Transverse colon (tissue), 4 donors: ENCODE measurements around the gene RNF224. TPM values are rescaled to one million over a fixed set of nuclear protein-coding genes. Genes with fewer than 3 reads are reported as not detected.

Experiments used
- DNase-seq: peaks from one replicate; pipeline ENCODE4 v3.0.0-alpha.2; 2019
- H3K27ac ChIP-seq, 4 donors: fragments of 200-600 bp; sonication (generic); 2 replicates each; pipeline ENCODE4 v1.5.1; 2016 to 2018; ENCODE audit warnings: inconsistent platforms in 4 of 4
- H3K27me3 ChIP-seq: fragments of 200-600 bp; sonication (generic); 2 replicates; pipeline ENCODE4 v1.5.1; 2017; ENCODE audit warnings: inconsistent platforms
- H3K36me3 ChIP-seq, 4 donors: fragments of 200-600 bp; sonication (generic); 2 replicates each; pipeline ENCODE4 v1.5.1; 2017 to 2019; ENCODE audit warnings: inconsistent platforms in 4 of 4
- H3K4me1 ChIP-seq, 4 donors: fragments of 200-600 bp; sonication (generic); 2 replicates each; pipeline ENCODE4 v1.5.1; 2017 to 2020; ENCODE audit warnings: inconsistent platforms in 4 of 4
- H3K4me3 ChIP-seq, 4 donors: fragments of 200-600 bp; sonication (generic); 1 replicate in 1 of 4; 2 replicates in 3 of 4; pipeline versions ENCODE4 v1.5.1 to v1.6.1; 2017 to 2019; ENCODE audit warnings: inconsistent platforms in 4 of 4
- H3K9me3 ChIP-seq, 2 donors: fragments of 200-600 bp; sonication (generic); 2 replicates each; pipeline ENCODE4 v1.5.1; 2017 to 2019; ENCODE audit warnings: inconsistent platforms in 2 of 2
- EP300 ChIP-seq: sonication (generic); formaldehyde crosslinking; IDR thresholded peaks from one replicate; pipeline ENCODE4 v1.6.1; 2017; ENCODE audit warnings: antibody characterized with exemption, low read depth
- POLR2A ChIP-seq: fragments of 450-650 bp; IDR thresholded peaks from one replicate; pipeline ENCODE4 v1.6.1; 2016; ENCODE audit warnings: antibody characterized with exemption, mild to moderate bottlenecking, moderate library complexity
- POLR2AphosphoS5 ChIP-seq, 3 donors: sonication (generic); formaldehyde crosslinking; IDR thresholded peaks; one replicate each; pipeline ENCODE4 v1.6.1; 2016; ENCODE audit warnings: antibody characterized with exemption in 3 of 3
- WGBS, 2 donors: methylation state at CpG; one replicate each; pipeline ENCODE4 v1.1.5; 2018; ENCODE audit warnings: low coverage in 1 of 2; 5-methylcytosine and 5-hydroxymethylcytosine counted together
- in situ Hi-C, 4 donors: fragments of 200-750 bp; cut with MboI; loops; one replicate each; pipeline versions ENCODE4 v1.15.0 to v1.15.1; 2017; ENCODE audit warnings: low sequenced_read_pairs in 3 of 4, low pct_ligation_motif_present in 1 of 4, low pct_unique_long_range_greater_than_20kb in 1 of 4
- intact Hi-C: fragments of 100-400 bp; cut with DNase I; formaldehyde crosslinking; loops from one replicate; pipeline ENCODE4 v1.15.1; 2023; ENCODE audit warnings: low total_unique reads
- total RNA-seq, 4 donors: library from RNA; depleted of rRNA; stranded (reverse); fragments of >200 nt; gene quantifications; one replicate each; pipeline ENCODE4 v1.1.0, GENCODE V29; 2016
- TF ChIP-seq, protein P1 (sequence below), 5 experiments: fragments of 200-600 bp in 3 of 5; fragments of 450-650 bp in 2 of 5; sonication (generic) in 3 of 5; IDR thresholded peaks; 1 replicate in 2 of 5; 2 replicates in 3 of 5; pipeline ENCODE4 v1.5.1; 2016 to 2017; ENCODE audit warnings: antibody characterized with exemption in 5 of 5, inconsistent platforms in 3 of 5, mild to moderate bottlenecking in 2 of 5, moderate library complexity in 1 of 5

The RNF224 gene
- total RNA-seq, 4 donors from 2014 or later = not detected

DNA sequence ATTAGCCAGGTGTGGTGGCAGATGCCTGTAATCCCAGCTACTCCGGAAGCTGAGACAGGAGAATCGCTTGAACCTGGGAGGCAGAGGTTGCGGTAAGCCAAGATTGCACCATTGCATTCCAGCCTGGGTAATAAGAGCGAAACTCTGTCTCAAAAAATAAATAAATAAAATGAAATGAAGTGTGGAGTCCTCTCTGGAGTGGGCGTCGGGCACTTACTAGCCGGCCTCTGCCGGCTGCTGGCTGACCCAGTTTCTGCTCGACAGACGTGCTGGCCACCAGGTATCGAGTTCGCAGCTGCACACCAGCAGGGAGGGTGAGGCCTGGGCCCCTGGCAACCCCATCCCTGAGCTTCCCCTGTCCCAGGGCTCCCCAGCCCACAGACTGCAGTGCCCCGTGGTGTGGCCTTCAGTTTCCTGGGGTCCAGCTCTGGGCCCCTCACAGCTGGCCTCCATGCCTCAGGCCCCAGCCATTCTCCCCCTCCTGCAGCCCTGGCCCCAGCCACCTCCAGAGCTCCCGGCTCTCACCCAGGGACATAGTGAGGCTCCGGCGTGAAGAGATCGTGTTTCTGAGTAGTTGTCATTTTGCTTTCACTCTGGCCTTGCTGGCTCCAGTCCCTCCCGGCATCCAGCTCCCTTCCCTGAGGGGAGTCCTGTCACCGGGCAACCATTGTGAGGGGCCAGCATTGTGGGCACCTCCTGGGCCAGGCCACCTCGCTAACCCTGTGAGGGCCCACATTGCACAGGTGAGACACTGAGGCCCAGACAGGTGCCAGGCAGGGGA, 20.0 kb downstream of the RNF224 start:
- Histone ChIP-seq H3K4me1 (peaks cover 7 to 15% (median 12%) of the 10 kb centered on the region in 4 donors), H3K9me3 (no peaks in the 10 kb centered on the region), H3K4me3 (no peak overlapping the region), H3K36me3 (peaks cover 0 to 5% (median 0%) of the 10 kb centered on the region in 4 donors), H3K27ac (no peak overlapping the region), H3K27me3 (no peaks in the 10 kb centered on the region)
- TF ChIP-seq EP300 (no peak), POLR2A (no peak), POLR2AphosphoS5 (IDR thresholded peaks at IDR 0.05) (no peak)
- TF ChIP-seq, protein P1, sequence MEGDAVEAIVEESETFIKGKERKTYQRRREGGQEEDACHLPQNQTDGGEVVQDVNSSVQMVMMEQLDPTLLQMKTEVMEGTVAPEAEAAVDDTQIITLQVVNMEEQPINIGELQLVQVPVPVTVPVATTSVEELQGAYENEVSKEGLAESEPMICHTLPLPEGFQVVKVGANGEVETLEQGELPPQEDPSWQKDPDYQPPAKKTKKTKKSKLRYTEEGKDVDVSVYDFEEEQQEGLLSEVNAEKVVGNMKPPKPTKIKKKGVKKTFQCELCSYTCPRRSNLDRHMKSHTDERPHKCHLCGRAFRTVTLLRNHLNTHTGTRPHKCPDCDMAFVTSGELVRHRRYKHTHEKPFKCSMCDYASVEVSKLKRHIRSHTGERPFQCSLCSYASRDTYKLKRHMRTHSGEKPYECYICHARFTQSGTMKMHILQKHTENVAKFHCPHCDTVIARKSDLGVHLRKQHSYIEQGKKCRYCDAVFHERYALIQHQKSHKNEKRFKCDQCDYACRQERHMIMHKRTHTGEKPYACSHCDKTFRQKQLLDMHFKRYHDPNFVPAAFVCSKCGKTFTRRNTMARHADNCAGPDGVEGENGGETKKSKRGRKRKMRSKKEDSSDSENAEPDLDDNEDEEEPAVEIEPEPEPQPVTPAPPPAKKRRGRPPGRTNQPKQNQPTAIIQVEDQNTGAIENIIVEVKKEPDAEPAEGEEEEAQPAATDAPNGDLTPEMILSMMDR (IDR thresholded peaks at IDR 0.05) = no peak
- 76 to 80% methylated on average over 2 to 20 of the region's 20 CpGs for WGBS, 2 donors
- intact Hi-C loops (no loop called here), in situ Hi-C loops (no loop called here)
- DNase-seq = no peak

DNA sequence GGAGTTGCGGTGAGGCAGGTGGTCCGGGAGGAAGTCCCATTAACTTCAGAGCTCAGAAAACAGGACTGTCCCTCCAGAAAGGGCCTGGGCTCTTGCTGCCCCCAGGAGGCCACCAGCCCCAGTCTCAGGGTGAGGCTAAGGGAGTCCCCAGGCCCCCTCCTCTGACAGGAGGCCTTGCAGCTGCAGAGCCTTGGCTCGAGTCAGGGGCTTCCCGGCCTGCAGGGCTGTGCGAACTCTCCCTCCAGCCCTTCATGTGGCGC, 20.5 kb downstream of the RNF224 start:
- Histone ChIP-seq H3K4me3 (no peak overlapping the region), H3K27ac (no peak overlapping the region), H3K9me3 (no peaks in the 10 kb centered on the region), H3K4me1 (peaks cover 2 to 14% (median 7%) of the 10 kb centered on the region in 4 donors), H3K27me3 (no peaks in the 10 kb centered on the region), H3K36me3 (peaks cover 0 to 2% (median 0%) of the 10 kb centered on the region in 4 donors)
- WGBS, 2 donors = 96% methylated on average over 6 of the region's 6 CpGs; no CpG with 5 or more reads in 1 of the 2 donors
- in situ Hi-C loops = no loop called here
- TF ChIP-seq POLR2A (no peak), EP300 (no peak), POLR2AphosphoS5 (IDR thresholded peaks at IDR 0.05) (no peak)
- TF ChIP-seq, protein P1 (IDR thresholded peaks at IDR 0.05) = no peak
- no peak for DNase-seq
- intact Hi-C loops = no loop called here

DNA sequence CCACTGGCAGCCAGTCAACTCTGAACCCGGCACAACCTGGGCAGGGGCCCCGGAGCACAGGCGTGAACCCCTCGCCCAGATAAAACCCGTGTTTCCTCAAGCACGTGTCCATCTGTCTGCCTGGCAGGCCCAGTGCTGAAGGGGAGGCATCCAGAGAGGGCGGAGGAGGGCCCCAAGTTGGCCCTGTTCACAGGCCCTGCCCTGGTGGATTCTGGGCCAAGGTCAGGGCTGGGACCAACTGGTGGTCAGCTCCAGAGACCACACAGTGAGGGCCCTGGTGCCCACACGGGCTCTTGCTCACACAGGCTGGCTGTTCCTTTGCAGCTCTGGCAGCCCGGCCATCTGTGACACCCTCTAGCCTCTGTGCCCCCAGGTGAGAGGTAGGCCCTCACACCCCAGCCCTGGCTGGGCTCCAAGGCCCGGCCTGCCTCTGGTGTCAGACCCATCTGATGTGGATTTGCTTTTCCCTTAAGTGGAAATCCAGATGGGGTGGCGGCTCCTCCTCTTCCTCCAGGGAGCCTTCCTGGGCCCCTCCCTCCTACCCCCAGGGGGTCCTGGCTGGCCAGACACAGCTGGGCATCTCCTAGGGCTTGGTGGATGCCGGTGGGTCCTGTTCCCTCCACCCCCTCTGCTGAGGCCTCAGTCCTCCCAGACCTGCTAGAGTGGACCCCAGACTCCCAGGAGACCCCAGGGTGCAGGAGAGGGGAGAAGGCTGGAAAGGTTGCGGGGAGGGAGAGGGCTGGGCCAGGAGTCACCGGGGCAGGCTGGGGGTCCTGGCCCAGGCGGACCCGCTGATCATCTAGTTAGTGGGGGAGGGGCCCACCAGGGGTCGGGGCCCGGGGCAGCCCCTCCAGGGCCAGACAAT, 23.3 kb downstream of the RNF224 start:
- intact Hi-C loops = no loop called here
- TF ChIP-seq, protein P1 (IDR thresholded peaks at IDR 0.05) = no peak
- no peak for TF ChIP-seq EP300
- no peak for TF ChIP-seq POLR2A
- TF ChIP-seq POLR2AphosphoS5 (IDR thresholded peaks at IDR 0.05) = no peak
- DNase-seq = no peak
- no peaks in the 10 kb centered on the region for H3K9me3 ChIP-seq
- H3K36me3 ChIP-seq = no peaks in the 10 kb centered on the region
- 71% methylated on average over 15 of the region's 18 CpGs; no CpG with 5 or more reads in 1 of the 2 donors for WGBS, 2 donors
- peaks cover 8 to 16% (median 10%) of the 10 kb centered on the region in 4 donors for H3K4me1 ChIP-seq
- no peak overlapping the region for H3K27ac ChIP-seq
- H3K4me3 ChIP-seq = no peak overlapping the region
- no peaks in the 10 kb centered on the region for H3K27me3 ChIP-seq
- in situ Hi-C loops = no loop called here

DNA sequence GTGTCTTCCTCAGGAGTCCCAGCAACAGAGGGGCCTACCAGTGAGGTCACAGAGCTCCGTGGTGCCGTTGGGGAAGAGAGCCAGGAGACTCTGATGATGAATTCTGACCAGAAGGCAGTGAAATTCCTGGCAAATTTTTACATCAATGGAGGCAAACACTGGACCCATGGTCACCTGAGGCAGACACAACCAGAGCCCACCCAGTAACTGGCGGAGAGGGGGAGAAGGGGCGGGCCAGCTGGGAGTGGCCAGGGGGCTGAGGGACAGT, 23.8 kb downstream of the RNF224 start, which contains the start of gene STPG3:
Gene STPG3 (plus strand): TSS at position 93 of the 268 bp plus-strand sequence. CDS start 1 bp downstream, at position 94.
- DNase-seq = no peak
- Histone ChIP-seq H3K27me3 (no peaks in the 10 kb centered on the region), H3K36me3 (no peaks in the 10 kb centered on the region), H3K4me3 (no peak within 1 kb of the TSS), H3K4me1 (peaks cover 11 to 21% (median 14%) of the 10 kb centered on the region in 4 donors), H3K9me3 (no peaks in the 10 kb centered on the region), H3K27ac (no peak within 1 kb of the TSS)
- in situ Hi-C loops = no loop called here
- intact Hi-C loops = no loop called here
- WGBS, 2 donors = 69% methylated on average over 4 of the region's 4 CpGs; no CpG with 5 or more reads in 1 of the 2 donors
- no peak for TF ChIP-seq EP300
